HepG2 (cell line): ENCODE data around the gene EFEMP2. TPM values are rescaled to one million over a fixed set of nuclear protein-coding genes. Genes with fewer than 3 reads are reported as not detected.

Source experiments
- AKAP8 ChIP-seq: sonication (generic); formaldehyde crosslinking; IDR thresholded peaks from 2 replicates; pipeline ENCODE4 v1.5.1; 2020; ENCODE audit warnings: mild to moderate bottlenecking, missing genetic modification reagents
- FOXP1 ChIP-seq, 2 experiments: fragments of 450-650 bp in 1 of 2; IDR thresholded peaks; 2 replicates each; pipeline ENCODE4 v1.6.1; 2017 to 2018; ENCODE audit warnings: antibody characterized with exemption in 1 of 2
- HNRNPLL ChIP-seq: fragments of 200-400 bp; formaldehyde crosslinking; IDR thresholded peaks from 2 replicates; pipeline ENCODE4 v1.6.1; 2017; ENCODE audit warnings: mild to moderate bottlenecking, low read depth, low read length; ENCODE audit not compliant: poor library complexity, severe bottlenecking
- NR2C2 ChIP-seq: sonication (generic); formaldehyde crosslinking; IDR thresholded peaks from 2 replicates; pipeline ENCODE4 v1.4.0; 2020; ENCODE audit warnings: missing genetic modification reagents, mild to moderate bottlenecking, moderate library complexity, borderline replicate concordance
- PCBP2 ChIP-seq: fragments of 200-400 bp; formaldehyde crosslinking; optimal IDR thresholded peaks from 2 replicates; pipeline ENCODE3; 2018; ENCODE audit warnings: low read length, low read depth; ENCODE audit not compliant: poor library complexity, severe bottlenecking
- PHF21A ChIP-seq: sonication (generic); formaldehyde crosslinking; IDR thresholded peaks from 2 replicates; pipeline ENCODE4 v1.5.0; 2020; ENCODE audit warnings: mild to moderate bottlenecking, missing genetic modification reagents
- ZFP90 ChIP-seq: sonication (generic); formaldehyde crosslinking; IDR thresholded peaks from 2 replicates; pipeline ENCODE4 v1.8.0; 2022; ENCODE audit warnings: missing genetic modification reagents, mild to moderate bottlenecking, inconsistent platforms, borderline replicate concordance
- ZIK1 ChIP-seq: sonication (generic); formaldehyde crosslinking; IDR thresholded peaks from 2 replicates; pipeline ENCODE4 v1.5.0; 2020; ENCODE audit warnings: mild to moderate bottlenecking, low read depth, missing genetic modification reagents, borderline replicate concordance
- ZNF367 ChIP-seq: sonication (generic); formaldehyde crosslinking; IDR thresholded peaks from 2 replicates; pipeline ENCODE4 v1.4.0; 2020; ENCODE audit warnings: missing genetic modification reagents, borderline replicate concordance
- ZNF816 ChIP-seq: sonication (generic); formaldehyde crosslinking; IDR thresholded peaks from 2 replicates; pipeline ENCODE4 v1.8.0; 2022; ENCODE audit warnings: missing genetic modification reagents, mild to moderate bottlenecking, borderline replicate concordance
- polyA plus RNA-seq, 8 experiments: library from polyadenylated mRNA; depleted of rRNA in 3 of 8; stranded (reverse) in 7 of 8; unstranded in 1 of 8; fragments of >200 nt; fragmentation: Illumina TruSeq in 4 of 8; extraction: Trizol in 4 of 8; gene quantifications; 2 replicates each; pipeline versions ENCODE4 v1.2.1 to v1.2.3, GENCODE V29; 2011 to 2016; ENCODE audit warnings: low read depth in 4 of 8, missing spikeins in 1 of 8, mixed read lengths in 1 of 8; ENCODE audit not compliant: insufficient read depth in 1 of 8
- total RNA-seq, 5 experiments: library from RNA; depleted of rRNA; stranded (reverse); fragments of >200 nt; fragmentation: Illumina TruSeq; extraction: Trizol; gene quantifications; 2 replicates each; pipeline ENCODE4 v1.2.3, GENCODE V29; 2016; ENCODE audit warnings: low read depth in 1 of 5
- TF ChIP-seq, protein P1 (sequence below): sonication (generic); formaldehyde crosslinking; IDR thresholded peaks from 2 replicates; pipeline ENCODE4 v1.4.0; 2020; ENCODE audit warnings: missing genetic modification reagents
- TF ChIP-seq, protein P2 (sequence below): IDR thresholded peaks from 2 replicates; pipeline ENCODE4 v1.6.1; 2016; ENCODE audit warnings: mild to moderate bottlenecking
- TF ChIP-seq, protein P3 (sequence below): sonication (generic); formaldehyde crosslinking; IDR thresholded peaks from 2 replicates; pipeline ENCODE4 v1.4.0; 2020; ENCODE audit warnings: mild to moderate bottlenecking, missing genetic modification reagents, borderline replicate concordance
- TF ChIP-seq, protein P4 (sequence below): sonication (generic); formaldehyde crosslinking; IDR thresholded peaks from 2 replicates; pipeline ENCODE4 v1.8.0; 2022; ENCODE audit warnings: mild to moderate bottlenecking, missing genetic modification reagents, moderate library complexity
- TF ChIP-seq, protein P5 (sequence below): sonication (generic); formaldehyde crosslinking; IDR thresholded peaks from 2 replicates; pipeline ENCODE4 v1.8.1; 2023; ENCODE audit warnings: mild to moderate bottlenecking, missing genetic modification reagents

The EFEMP2 gene
- total and polyA plus RNA-seq, 2 of the 13 experiments (the other 11 are each of a cell fraction or from before 2014, with no cell fraction given) = 7.4 to 29.7 TPM

DNA sequence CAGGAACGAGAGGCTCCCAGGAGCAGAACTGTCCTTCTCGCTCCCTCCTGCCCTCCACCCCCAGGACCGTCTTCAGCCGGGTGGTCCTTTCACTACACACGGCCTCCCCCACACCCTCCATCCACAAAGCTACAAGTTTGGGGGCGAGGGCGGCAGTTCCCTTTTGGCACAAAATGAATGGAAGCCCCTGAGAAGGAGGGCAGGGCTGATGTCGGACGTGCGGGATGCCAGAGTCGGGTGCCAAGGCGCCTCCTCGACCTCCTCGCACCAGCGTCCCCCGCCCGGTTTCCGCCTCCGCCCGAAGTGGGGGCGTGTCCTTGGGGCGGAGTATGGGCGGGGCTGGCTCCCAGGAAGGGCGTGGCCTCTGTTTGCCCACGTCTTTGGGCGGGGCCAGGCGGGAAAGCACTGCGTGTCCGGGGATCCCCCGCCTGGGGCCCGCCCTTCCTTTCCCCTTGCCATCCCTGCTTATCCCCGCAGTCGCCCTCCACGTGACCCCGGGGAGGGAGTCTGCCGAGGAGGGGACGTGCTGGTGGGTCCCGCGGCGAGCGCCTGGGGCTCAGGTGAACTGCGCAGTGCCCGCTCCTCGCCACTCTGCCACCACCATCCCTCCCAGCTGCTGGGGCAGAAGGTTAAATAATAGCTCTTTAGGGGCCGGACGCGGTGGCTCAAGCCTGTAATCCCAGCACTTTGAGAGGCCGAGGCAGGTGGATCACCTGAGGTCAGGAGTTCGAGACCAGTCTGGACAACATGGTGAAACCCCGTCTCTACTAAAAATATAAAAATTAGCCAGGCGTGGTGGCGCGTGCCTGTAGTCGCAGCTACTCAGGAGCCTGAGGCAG is 937 bp upstream of the EFEMP2 start (continued):
- TF ChIP-seq, protein P1, sequence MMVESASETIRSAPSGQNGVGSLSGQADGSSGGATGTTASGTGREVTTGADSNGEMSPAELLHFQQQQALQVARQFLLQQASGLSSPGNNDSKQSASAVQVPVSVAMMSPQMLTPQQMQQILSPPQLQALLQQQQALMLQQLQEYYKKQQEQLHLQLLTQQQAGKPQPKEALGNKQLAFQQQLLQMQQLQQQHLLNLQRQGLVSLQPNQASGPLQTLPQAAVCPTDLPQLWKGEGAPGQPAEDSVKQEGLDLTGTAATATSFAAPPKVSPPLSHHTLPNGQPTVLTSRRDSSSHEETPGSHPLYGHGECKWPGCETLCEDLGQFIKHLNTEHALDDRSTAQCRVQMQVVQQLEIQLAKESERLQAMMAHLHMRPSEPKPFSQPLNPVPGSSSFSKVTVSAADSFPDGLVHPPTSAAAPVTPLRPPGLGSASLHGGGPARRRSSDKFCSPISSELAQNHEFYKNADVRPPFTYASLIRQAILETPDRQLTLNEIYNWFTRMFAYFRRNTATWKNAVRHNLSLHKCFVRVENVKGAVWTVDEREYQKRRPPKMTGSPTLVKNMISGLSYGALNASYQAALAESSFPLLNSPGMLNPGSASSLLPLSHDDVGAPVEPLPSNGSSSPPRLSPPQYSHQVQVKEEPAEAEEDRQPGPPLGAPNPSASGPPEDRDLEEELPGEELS (CRISPR knock-in tag) = peak; percentile 45; the same call in 1 of the 2 replicates
- TF ChIP-seq ZIK1 = no peak
- TF ChIP-seq ZNF816 (CRISPR knock-in tag) = peak; percentile 82
- no peak for TF ChIP-seq NR2C2 (CRISPR knock-in tag)
- TF ChIP-seq ZNF367 (CRISPR knock-in tag) = no peak
- TF ChIP-seq FOXP1 (IDR thresholded peaks at IDR 0.05) = no peak
- no peak for TF ChIP-seq FOXP1 (CRISPR knock-in tag; IDR thresholded peaks at IDR 0.05)
- no peak; the same call in 1 of the 2 replicates for TF ChIP-seq AKAP8 (CRISPR knock-in tag)
- peak; percentile 60 for TF ChIP-seq HNRNPLL
- no peak for TF ChIP-seq ZFP90
- TF ChIP-seq, protein P2, sequence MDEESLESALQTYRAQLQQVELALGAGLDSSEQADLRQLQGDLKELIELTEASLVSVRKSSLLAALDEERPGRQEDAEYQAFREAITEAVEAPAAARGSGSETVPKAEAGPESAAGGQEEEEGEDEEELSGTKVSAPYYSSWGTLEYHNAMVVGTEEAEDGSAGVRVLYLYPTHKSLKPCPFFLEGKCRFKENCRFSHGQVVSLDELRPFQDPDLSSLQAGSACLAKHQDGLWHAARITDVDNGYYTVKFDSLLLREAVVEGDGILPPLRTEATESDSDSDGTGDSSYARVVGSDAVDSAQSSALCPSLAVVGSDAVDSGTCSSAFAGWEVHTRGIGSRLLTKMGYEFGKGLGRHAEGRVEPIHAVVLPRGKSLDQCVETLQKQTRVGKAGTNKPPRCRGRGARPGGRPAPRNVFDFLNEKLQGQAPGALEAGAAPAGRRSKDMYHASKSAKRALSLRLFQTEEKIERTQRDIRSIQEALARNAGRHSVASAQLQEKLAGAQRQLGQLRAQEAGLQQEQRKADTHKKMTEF (CRISPR knock-in tag) = peak; percentile 83
- TF ChIP-seq, protein P3, sequence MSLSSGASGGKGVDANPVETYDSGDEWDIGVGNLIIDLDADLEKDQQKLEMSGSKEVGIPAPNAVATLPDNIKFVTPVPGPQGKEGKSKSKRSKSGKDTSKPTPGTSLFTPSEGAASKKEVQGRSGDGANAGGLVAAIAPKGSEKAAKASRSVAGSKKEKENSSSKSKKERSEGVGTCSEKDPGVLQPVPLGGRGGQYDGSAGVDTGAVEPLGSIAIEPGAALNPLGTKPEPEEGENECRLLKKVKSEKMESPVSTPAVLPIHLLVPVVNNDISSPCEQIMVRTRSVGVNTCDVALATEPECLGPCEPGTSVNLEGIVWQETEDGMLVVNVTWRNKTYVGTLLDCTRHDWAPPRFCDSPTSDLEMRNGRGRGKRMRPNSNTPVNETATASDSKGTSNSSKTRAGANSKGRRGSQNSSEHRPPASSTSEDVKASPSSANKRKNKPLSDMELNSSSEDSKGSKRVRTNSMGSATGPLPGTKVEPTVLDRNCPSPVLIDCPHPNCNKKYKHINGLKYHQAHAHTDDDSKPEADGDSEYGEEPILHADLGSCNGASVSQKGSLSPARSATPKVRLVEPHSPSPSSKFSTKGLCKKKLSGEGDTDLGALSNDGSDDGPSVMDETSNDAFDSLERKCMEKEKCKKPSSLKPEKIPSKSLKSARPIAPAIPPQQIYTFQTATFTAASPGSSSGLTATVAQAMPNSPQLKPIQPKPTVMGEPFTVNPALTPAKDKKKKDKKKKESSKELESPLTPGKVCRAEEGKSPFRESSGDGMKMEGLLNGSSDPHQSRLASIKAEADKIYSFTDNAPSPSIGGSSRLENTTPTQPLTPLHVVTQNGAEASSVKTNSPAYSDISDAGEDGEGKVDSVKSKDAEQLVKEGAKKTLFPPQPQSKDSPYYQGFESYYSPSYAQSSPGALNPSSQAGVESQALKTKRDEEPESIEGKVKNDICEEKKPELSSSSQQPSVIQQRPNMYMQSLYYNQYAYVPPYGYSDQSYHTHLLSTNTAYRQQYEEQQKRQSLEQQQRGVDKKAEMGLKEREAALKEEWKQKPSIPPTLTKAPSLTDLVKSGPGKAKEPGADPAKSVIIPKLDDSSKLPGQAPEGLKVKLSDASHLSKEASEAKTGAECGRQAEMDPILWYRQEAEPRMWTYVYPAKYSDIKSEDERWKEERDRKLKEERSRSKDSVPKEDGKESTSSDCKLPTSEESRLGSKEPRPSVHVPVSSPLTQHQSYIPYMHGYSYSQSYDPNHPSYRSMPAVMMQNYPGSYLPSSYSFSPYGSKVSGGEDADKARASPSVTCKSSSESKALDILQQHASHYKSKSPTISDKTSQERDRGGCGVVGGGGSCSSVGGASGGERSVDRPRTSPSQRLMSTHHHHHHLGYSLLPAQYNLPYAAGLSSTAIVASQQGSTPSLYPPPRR (CRISPR knock-in tag) = no peak
- TF ChIP-seq, protein P4, sequence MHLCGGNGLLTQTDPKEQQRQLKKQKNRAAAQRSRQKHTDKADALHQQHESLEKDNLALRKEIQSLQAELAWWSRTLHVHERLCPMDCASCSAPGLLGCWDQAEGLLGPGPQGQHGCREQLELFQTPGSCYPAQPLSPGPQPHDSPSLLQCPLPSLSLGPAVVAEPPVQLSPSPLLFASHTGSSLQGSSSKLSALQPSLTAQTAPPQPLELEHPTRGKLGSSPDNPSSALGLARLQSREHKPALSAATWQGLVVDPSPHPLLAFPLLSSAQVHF (CRISPR knock-in tag) = no peak
- peak; percentile 51; the same call in 1 of the 2 replicates for TF ChIP-seq PHF21A (CRISPR knock-in tag)
- TF ChIP-seq PCBP2 = no peak
- TF ChIP-seq, protein P5, sequence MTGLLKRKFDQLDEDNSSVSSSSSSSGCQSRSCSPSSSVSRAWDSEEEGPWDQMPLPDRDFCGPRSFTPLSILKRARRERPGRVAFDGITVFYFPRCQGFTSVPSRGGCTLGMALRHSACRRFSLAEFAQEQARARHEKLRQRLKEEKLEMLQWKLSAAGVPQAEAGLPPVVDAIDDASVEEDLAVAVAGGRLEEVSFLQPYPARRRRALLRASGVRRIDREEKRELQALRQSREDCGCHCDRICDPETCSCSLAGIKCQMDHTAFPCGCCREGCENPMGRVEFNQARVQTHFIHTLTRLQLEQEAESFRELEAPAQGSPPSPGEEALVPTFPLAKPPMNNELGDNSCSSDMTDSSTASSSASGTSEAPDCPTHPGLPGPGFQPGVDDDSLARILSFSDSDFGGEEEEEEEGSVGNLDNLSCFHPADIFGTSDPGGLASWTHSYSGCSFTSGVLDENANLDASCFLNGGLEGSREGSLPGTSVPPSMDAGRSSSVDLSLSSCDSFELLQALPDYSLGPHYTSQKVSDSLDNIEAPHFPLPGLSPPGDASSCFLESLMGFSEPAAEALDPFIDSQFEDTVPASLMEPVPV = peak; percentile 70; the same call in 1 of the 2 replicates
